CMK (cell line): ENCODE data around the gene MAN1C1.

Experiments used
- DNase-seq: peaks from one replicate; pipeline ENCODE4 v3.0.0-alpha.2; 2010; ENCODE audit warnings: low read depth

The MAN1C1 gene

DNA sequence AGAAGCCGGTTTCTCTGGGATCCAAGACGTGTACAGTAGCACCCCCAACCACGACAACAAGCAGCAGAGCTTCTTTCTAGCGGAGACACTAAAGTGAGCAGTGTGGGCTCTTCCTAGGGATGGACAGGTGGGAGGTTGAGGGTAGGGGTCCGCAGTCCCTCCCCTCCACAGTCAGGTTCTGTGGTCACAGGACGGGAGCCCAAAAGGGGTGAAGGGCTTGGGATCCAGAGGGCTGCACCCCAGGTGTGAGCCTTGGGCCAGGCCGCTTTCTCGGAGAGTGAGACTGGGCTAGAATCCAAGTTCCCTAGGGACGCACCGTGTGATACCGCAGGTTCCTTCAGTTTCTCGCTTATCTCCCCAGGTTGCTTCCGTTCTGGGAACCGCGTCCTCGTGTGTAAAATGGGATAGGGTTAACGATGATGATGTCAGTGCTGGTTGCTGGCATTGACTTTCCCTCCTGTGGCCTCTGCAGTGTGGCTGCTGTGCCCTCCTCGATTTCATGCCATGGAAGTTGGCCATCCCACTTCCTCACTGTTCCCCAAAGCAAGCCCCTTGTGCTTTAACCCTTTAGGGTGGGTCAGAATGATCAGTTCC lies 166.1 kb downstream of the MAN1C1 start:
- DNase-seq: no peak

DNA sequence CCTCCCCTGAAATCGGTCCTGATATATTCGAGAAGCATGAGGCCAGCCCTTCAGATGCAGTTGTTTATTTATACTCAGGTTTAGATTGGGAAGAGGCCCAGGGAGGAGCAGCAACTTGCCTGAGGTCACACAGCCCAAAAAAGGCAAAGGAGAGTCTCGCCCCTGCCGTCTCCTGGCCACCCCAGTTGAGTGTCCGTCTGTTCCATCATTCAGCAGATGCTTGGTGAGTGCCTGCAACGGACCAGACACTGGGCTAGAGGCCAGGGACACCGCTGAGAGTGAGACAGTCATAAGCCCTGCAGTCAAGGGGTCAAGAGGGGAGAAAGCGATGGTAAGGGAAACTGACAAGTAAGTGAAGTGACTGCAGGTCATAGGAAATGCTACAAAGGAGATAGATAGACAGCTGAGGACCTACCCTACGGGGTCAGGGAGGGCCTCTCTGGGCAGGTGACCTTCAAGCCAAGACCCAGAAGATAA lies 168.0 kb downstream of the MAN1C1 start:
- no peak for DNase-seq

DNA sequence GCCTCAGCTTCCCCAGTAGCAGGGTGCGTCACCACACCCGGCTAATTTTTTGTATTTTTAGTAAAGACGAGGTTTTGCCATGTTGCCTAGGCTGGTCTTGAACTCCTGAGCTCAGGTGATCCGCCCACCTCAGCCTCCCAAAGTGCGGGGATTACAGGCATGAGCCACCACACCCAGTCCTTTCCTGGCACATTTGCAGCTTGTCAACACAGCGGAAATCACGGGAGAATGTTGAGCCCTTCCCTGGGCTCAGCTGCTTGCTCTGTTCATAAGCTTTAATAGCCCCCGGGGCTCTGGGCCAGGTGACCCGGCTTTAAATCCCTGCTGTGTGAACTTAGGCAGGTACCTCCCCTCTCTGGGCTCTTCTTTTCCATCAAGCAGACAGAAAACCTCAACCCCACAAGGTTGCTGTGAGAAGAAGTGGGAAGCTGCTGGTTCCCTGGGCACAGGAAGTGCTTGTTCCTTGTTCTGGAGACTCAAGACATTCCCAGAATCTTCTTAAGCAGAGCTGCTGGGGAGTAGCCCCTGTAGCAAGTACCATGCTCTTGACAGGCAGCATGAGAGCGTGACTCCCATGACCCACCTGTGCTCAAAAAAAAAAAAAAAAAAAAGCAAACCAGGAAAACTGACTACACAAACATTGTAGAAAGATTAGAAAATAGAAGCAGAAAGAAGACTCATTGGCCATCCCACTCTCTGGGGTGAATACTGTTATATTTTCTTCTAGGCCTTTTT lies 168.9 kb downstream of the MAN1C1 start:
- DNase-seq: no peak

DNA sequence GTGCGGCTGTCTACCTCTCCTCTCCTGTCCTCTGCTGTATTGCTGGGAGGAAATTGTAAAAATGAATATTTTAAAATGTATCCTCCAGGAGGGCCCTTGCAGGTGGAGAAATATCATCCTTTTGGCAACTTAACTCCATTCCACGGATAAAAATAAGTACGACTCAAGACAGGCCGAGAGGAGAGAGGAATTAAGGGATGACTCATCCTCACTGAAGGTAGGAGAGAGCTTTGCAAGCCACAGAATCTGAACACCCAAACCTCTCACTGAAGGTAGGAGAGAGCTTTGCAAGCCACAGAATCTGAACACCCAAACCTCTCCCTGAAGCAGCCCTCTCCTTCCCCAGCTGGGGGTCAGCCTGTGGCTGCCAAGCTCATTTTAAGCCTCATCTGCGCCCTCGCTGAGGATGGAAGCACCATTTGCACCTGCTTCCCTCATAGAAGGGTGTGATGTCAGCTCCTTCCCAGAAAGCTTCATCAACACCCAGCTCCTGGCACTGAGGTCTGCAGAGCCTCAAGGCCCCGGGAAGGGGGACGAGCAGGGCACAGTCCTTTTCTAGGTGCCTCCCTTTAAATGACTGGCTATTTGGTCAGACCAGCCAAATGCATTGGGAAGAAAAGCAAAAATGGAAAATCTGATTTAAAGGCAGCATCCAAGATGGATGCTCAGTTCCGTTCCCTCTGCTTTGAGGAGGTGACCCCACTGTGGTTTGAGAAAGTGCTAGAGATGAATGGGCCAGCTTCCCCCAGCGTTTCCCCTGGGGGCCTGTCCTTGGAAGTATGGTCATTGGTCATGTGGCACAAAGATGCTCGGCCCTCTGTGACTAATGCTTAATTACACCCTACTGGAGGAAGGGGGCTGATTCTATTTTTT lies 170.5 kb downstream of the MAN1C1 start:
- DNase-seq: no peak

- no peak for DNase-seq
Observed at GRCh38 chr1:25787760-25788166, 171.2 kb downstream of the MAN1C1 start.

- DNase-seq: no peak
Observed at GRCh38 chr1:25790472-25790871, 173.9 kb downstream of the MAN1C1 start.

DNA sequence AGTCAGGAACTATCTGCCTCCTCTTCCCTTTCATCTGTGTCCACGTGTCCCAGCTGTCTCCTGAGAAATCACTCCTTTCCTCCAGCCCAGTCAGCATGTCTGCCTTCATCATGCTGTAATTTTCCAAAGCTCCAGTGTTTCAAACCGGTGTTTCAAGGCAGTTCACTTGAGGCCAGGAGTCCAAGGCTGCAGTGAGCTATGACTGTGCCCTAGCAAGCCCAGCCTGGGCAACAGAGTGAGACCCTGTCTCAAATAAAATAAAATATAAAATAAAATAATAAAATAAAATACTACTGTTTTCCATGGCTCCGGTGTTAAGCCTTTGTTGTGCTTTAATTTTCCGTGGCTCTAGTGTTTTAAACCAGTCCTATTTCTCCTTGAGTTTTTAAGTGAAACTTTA lies 175.5 kb downstream of the MAN1C1 start:
- no peak for DNase-seq

- no peak for DNase-seq
Observed at GRCh38 chr1:25793585-25794170, 177.1 kb downstream of the MAN1C1 start.

DNA sequence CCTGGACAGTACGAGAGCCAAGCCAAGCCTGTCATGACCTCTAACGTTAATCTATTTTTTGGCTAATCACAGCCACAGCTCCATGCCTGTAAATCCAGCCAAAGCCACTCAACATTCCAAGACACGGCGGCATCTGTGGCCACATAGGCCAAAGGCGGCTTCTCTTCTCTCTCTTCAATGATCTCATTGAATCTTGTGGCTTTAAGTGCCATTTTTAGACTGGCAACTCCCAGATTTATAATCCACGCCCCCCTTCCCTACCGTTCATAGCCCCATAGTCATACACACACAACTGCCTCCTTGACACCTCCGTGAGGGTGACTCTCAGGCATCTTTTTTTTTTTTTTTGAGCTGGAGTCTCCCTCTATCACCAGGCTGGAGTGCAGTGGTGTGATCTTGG lies 177.7 kb downstream of the MAN1C1 start:
- no peak for DNase-seq

- DNase-seq: no peak
Observed at GRCh38 chr1:25795211-25795610, 178.6 kb downstream of the MAN1C1 start.

DNA sequence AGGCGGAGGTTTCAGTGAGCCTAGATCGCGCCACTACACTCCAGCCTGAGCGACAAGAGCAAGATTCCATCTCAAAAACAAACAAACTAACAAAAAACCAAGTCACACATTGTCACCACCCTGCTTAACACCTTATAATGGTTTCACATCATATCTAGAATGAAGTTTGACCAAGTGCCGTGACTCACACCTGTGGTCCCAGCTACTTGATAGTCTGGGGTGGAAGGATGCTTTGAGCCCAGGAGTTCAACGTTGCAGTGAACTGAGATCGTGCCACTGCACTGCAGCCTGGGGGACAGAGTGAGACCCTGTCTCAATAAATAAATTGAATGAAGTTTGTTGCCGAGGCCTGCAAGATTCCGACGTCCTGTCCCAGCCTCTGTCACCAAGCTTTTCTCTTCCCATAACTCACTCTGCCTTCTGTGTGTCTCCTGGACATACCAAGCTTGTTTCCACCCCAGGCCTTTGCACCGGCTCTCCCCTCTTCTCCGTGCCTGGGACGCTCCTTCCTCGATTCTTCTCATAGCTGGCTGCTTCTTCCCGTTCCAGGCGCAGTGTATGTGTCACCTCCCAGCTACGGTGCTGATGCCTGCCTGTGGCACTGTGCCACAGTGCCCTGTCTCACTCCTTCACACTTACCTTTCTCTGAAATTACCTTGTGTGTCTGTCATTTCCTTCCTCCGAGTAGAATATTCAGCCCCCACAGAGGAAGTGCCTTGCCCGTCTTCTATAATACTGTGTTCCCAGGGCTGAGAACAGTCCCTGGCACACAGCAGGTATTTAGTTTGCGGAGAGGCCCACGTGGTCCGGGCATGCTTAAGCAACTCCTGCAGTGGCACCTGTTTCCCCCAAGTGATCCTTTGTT lies 179.6 kb downstream of the MAN1C1 start:
- DNase-seq: no peak

DNA sequence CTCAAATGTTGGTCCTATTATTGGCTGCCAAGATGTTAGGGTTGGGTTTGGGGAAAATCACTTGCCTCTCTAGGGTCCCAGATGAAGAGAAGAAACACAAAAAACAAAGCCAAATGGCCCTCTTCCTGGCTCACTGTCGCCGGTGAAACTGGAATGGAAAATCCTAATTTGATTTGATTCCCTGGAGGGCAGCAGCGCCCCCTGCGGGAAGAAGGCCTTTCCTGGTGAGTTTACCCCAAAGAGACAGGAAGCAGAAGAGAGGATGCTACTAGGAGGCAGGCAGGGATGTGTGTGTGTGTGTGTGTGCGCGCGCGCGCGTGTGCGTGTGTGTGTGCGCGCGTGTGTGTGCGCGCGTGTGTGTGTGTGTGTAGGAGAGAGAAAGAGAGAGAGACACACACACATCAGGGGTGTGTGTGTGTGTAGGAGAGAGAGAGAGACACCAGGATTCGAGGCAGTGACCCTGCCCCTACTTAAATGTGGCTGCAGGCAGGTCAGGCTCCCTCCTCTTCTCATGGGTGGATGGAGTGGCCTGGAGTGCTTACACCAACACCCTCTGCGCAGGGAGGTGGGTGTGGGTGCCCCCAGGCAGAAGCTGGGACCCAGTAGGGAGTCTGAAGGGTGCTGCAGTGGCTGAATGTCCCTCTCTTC lies 180.3 kb downstream of the MAN1C1 start:
- peak; percentile 71 for DNase-seq

GRCh38 chr1:25797939-25798338 lies 181.3 kb downstream of the MAN1C1 start:
- no peak for DNase-seq

DNA sequence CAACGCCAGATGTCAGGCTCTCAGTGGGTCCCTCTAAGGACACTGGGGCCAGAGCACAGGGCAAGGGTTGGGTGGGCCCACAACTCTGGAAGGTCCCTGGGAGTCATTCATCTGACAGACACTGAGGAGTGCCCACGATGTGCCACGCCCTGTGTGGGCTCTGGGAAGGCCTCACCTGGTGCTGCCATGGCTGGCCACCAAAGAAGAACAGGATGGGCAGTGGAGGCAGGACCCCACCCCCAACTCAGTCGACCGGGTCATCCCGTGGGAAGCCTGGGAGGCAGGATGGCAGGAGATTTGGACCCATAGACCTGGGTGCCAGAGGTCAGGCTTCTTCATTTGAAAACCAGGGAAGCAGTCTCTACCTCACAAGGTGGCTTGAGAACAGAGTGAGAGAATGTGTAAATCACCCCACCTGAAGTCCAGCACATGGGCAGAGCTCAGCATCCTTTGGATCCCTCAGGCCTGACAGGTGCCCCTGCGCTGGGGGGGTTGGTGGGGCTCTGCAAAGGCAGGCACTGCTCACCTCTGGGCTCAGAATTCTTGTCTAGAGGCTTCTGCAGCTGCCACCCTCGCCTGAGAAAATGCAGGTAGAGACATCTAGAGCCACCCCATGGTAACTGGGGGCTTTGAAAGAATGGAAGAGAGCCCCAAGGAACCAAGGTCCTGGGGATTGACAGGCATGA lies 182.2 kb downstream of the MAN1C1 start:
- no peak for DNase-seq

DNA sequence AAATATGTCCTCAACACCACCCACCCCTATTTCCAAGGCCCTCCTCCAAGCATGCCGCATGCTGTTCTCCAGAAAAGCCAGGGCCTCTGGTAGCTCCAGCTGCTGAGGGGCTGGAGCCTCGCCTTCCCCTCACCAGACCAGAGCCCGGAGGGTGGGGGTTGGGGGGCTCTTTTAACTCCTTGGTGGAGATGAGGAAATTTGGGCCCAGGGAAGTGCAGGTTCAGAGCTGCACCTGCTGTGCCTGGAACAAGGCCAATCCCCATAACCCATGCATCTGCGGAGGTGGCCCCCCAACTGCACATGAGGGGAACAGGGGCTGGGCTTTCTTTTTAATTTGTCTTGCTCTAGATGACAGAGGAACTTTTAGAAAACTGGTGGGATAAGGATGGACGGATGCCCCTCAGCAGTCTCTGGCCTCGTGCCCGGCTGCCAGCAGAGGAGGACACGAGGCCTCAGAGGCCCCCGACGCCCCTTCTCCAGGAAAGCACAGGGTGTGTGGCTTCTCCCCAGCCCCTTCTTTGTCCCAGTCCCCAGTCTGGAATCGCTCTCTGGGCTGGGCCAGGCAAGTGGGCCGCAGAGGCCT lies 182.9 kb downstream of the MAN1C1 start:
- DNase-seq: no peak

DNA sequence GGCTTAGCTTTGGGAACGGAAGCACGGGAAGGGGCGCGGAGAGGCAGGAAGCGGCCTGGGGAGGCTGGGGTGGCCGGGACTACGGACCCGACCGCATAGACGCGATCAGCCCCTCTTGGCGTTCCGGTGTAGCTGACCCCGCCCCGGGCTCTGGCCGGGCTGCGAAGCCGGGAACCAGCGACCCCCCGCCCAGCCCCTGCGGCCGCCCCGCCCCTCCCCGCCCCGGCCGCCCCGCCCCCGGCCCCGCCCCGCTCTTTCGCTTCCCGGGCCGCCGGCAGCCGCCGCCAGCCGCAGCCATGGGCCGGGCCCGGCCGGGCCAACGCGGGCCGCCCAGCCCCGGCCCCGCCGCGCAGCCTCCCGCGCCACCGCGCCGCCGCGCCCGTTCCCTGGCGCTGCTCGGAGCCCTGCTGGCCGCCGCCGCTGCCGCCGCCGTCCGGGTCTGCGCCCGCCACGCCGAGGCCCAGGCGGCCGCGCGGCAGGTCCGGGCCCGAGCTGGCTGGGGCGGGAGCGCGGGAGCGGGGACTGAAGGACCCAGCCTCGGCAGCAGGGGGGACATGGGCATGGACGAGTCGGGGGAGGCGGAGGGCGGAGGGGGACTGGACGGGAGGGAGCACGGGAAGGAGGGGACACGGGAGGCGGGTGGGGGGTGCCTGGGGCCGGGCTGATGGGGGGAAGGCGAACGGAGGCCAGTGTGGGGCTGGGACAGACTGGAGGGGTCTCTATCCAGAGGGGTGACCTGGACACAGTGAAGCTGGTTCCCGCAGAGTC lies 183.5 kb downstream of the MAN1C1 start, which contains the start of gene SELENON:
TSS of gene SELENON (plus strand) at position 259 of the 768 bp plus-strand sequence. CDS start at position 297, 38 bp downstream.
- DNase-seq: peak; percentile 95

GRCh38 chr1:25800703-25801377 lies 184.2 kb downstream of the MAN1C1 start:
- no peak for DNase-seq

- DNase-seq: no peak
Observed at GRCh38 chr1:25802915-25803314, 186.3 kb downstream of the MAN1C1 start.
